Astrocyte (in vitro differentiated cells and primary cell): Measurements from ENCODE around the gene GGT1.
"Not testable (repeated sequence)": the region's sequence is repeated elsewhere in the genome, so short reads cannot be mapped to it uniquely, and the experiment has no call there.

ENCODE experiments used
- EZH2 ChIP-seq: IDR thresholded peaks from 2 replicates; pipeline ENCODE4 v1.6.1; 2012; ENCODE audit warnings: mild to moderate bottlenecking, low read length, inconsistent platforms; ENCODE audit not compliant: insufficient read depth
- TF ChIP-seq, protein P1 (sequence below): IDR thresholded peaks from 2 replicates; pipeline ENCODE4 v1.5.1; 2011; ENCODE audit warnings: low read depth, mild to moderate bottlenecking, inconsistent platforms, low read length, moderate library complexity; ENCODE audit not compliant: insufficient read depth

DNA sequence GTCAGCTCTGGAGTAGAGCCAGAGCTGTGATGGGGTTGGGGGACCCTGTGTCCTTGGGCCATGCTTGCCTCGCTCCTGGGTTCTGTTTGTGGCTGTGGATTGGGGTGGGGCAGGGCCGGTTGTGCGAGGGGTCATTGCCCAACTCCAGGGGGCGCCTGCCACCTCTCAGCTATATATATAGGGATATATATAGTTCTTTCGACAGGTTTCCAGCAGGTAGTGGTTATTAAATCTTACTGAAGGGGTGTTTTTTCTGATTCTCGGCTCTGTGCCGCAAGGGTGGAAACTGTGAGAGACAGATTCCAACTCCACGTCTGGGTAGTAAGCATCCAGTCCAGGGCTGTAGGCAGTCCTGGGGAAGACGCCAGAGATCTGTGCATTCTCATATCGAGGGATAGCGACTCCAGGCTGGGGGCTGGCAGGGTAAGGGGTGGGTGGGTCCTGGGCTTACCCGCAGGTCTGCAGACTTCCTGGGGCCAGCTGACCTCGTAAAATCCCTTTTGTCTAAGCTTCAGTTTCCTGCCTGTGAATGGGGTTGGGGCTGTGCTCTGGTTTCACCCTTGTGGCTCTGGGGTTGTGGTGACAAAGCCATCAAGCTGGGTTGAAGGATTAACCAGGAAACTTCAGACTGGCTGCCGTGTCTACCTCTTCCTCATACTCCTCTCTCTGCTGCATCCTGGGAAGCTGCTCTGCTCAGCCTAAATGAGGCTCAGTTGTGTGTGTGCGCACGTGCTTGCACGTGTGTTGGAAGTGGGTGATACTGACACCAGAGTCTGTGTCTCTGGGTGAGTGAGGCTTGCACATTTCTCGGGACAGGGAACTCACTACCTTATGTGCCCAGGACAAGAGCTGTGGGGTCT, 1.0 kb downstream of the GGT1 start:
- TF ChIP-seq, protein P1, sequence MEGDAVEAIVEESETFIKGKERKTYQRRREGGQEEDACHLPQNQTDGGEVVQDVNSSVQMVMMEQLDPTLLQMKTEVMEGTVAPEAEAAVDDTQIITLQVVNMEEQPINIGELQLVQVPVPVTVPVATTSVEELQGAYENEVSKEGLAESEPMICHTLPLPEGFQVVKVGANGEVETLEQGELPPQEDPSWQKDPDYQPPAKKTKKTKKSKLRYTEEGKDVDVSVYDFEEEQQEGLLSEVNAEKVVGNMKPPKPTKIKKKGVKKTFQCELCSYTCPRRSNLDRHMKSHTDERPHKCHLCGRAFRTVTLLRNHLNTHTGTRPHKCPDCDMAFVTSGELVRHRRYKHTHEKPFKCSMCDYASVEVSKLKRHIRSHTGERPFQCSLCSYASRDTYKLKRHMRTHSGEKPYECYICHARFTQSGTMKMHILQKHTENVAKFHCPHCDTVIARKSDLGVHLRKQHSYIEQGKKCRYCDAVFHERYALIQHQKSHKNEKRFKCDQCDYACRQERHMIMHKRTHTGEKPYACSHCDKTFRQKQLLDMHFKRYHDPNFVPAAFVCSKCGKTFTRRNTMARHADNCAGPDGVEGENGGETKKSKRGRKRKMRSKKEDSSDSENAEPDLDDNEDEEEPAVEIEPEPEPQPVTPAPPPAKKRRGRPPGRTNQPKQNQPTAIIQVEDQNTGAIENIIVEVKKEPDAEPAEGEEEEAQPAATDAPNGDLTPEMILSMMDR: not testable (repeated sequence)
- not testable (repeated sequence) for TF ChIP-seq EZH2
